DND-41 (cell line): ENCODE measurements around the gene MED12.

ENCODE experiments used
- EZH2 ChIP-seq: IDR thresholded peaks from 3 replicates; pipeline ENCODE4 v1.6.1; 2012; ENCODE audit warnings: borderline replicate concordance, low read depth, mild to moderate bottlenecking, moderate library complexity, low read length, inconsistent platforms; ENCODE audit not compliant: severe bottlenecking
- TF ChIP-seq, protein P1 (sequence below): IDR thresholded peaks from 2 replicates; pipeline ENCODE4 v1.5.1; 2012; ENCODE audit warnings: borderline replicate concordance, low read length, moderate library complexity, mild to moderate bottlenecking; ENCODE audit not compliant: poor library complexity, severe bottlenecking; ENCODE audit errors: extremely low read depth

DNA sequence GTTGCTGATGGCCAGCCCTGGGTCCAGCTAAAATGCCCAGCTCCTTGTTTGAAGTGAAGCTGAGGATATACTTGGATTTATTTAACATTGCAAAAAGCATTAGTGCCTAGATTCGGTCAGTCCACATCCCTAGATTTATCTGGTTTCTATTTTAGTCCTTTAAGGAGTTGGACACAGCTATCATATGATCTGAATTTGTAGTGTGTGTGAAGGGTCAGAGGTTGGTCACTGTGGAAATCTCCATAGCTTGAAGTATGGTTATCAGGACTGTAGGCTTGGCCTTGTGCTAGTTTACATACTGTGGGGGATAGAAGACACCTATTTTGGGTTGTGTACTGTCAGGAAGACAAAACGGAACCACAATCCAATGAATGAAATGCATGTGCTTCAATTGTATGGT, 55.0 kb downstream of the MED12 start:
- TF ChIP-seq, protein P1, sequence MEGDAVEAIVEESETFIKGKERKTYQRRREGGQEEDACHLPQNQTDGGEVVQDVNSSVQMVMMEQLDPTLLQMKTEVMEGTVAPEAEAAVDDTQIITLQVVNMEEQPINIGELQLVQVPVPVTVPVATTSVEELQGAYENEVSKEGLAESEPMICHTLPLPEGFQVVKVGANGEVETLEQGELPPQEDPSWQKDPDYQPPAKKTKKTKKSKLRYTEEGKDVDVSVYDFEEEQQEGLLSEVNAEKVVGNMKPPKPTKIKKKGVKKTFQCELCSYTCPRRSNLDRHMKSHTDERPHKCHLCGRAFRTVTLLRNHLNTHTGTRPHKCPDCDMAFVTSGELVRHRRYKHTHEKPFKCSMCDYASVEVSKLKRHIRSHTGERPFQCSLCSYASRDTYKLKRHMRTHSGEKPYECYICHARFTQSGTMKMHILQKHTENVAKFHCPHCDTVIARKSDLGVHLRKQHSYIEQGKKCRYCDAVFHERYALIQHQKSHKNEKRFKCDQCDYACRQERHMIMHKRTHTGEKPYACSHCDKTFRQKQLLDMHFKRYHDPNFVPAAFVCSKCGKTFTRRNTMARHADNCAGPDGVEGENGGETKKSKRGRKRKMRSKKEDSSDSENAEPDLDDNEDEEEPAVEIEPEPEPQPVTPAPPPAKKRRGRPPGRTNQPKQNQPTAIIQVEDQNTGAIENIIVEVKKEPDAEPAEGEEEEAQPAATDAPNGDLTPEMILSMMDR = no peak
- TF ChIP-seq EZH2 = no peak
